Upper lobe of right lung (tissue), 1 donor: ENCODE data around the gene PIWIL1. TPM values are rescaled to one million over a fixed set of nuclear protein-coding genes. Genes with fewer than 3 reads are reported as not detected.

Experiments used
- ATAC-seq: fragments of 200-7000 bp; cut with Tn5 transposase; one replicate; pipeline ENCODE4 v1.9.1; 2020; ENCODE audit warnings: mild to moderate bottlenecking, moderate library complexity
- DNase-seq: peaks from one replicate; pipeline ENCODE4 v3.0.0-alpha.2; 2020
- H3K27ac ChIP-seq: fragments of 200-600 bp; one replicate; pipeline ENCODE4 v1.8.0; 2022
- H3K27me3 ChIP-seq: fragments of 200-600 bp; one replicate; pipeline ENCODE4 v1.8.0; 2022; ENCODE audit warnings: mild to moderate bottlenecking
- H3K36me3 ChIP-seq: fragments of 200-600 bp; one replicate; pipeline ENCODE4 v1.8.0; 2022
- H3K4me1 ChIP-seq: fragments of 200-600 bp; one replicate; pipeline ENCODE4 v1.8.0; 2022
- H3K4me3 ChIP-seq: fragments of 200-600 bp; one replicate; pipeline ENCODE4 v1.8.0; 2022; ENCODE audit warnings: mild to moderate bottlenecking
- H3K9me3 ChIP-seq: fragments of 200-600 bp; one replicate; pipeline ENCODE4 v1.8.0; 2022
- CTCF ChIP-seq: fragments of 200-600 bp; IDR thresholded peaks from one replicate; pipeline ENCODE4 v1.8.0; 2022; ENCODE audit warnings: antibody characterized with exemption
- intact Hi-C: fragments of 100-400 bp; cut with DNase I; formaldehyde crosslinking; loops from one replicate; pipeline ENCODE4 v1.11.0; 2022
- total RNA-seq: library from RNA; stranded (reverse); fragmentation: NEBNext Ultra II Directional; extraction: Animal tissue kit (Norgen Biotek cat#: 25700); gene quantifications from one replicate; pipeline ENCODE4 v1.2.1, GENCODE V29; 2021
- donor health status: DM: no; HTN: yes; CAD: no; lungs with severe emphysema.

The PIWIL1 gene
- total RNA-seq, 1 donor from 2014 or later: not detected

GRCh38 chr12:130354407-130354806 lies 16.7 kb downstream of the PIWIL1 start:
- Histone ChIP-seq H3K27me3 (peaks cover 28% of the 10 kb centered on the region), H3K27ac (no peak overlapping the region), H3K36me3 (no peaks in the 10 kb centered on the region), H3K9me3 (no peaks in the 10 kb centered on the region), H3K4me3 (no peak overlapping the region), H3K4me1 (no peaks in the 10 kb centered on the region)
- ATAC-seq (no peak), DNase-seq (no peak)
- TF ChIP-seq CTCF: no peak
- intact Hi-C loops: no loop called here

- Histone ChIP-seq H3K9me3 (no peaks in the 10 kb centered on the region), H3K36me3 (no peaks in the 10 kb centered on the region), H3K4me1 (no peaks in the 10 kb centered on the region), H3K27me3 (peaks cover 28% of the 10 kb centered on the region), H3K27ac (no peak overlapping the region), H3K4me3 (no peak overlapping the region)
- TF ChIP-seq CTCF: no peak
- DNase-seq (no peak), ATAC-seq (no peak)
- intact Hi-C loops: no loop called here
Observed at GRCh38 chr12:130356222-130356621, 18.5 kb downstream of the PIWIL1 start.

- Histone ChIP-seq H3K27me3 (peaks cover 27% of the 10 kb centered on the region), H3K4me1 (no peaks in the 10 kb centered on the region), H3K4me3 (no peak overlapping the region), H3K9me3 (no peaks in the 10 kb centered on the region), H3K36me3 (no peaks in the 10 kb centered on the region), H3K27ac (no peak overlapping the region)
- TF ChIP-seq CTCF: no peak
- no peak for DNase-seq
- ATAC-seq: peak; percentile 48
- intact Hi-C loops: no loop called here
Observed at GRCh38 chr12:130357241-130357640, 19.6 kb downstream of the PIWIL1 start.

- H3K27ac ChIP-seq: no peak overlapping the region
- no peak for TF ChIP-seq CTCF
- H3K9me3 ChIP-seq: no peaks in the 10 kb centered on the region
- DNase-seq: no peak
- no peak overlapping the region for H3K4me3 ChIP-seq
- no peaks in the 10 kb centered on the region for H3K36me3 ChIP-seq
- peaks cover 24% of the 10 kb centered on the region for H3K27me3 ChIP-seq
- no peaks in the 10 kb centered on the region for H3K4me1 ChIP-seq
- intact Hi-C loops: no loop called here
- ATAC-seq: no peak
Observed at GRCh38 chr12:130357729-130358330, 20.1 kb downstream of the PIWIL1 start.

GRCh38 chr12:130362060-130362459 lies 24.4 kb downstream of the PIWIL1 start:
- H3K9me3 ChIP-seq: no peaks in the 10 kb centered on the region
- ATAC-seq (no peak), DNase-seq (no peak)
- no peak overlapping the region for H3K4me3 ChIP-seq
- H3K27me3 ChIP-seq: peaks cover 21% of the 10 kb centered on the region
- intact Hi-C loops: no loop called here
- H3K36me3 ChIP-seq: no peaks in the 10 kb centered on the region
- no peak for TF ChIP-seq CTCF
- H3K4me1 ChIP-seq: no peaks in the 10 kb centered on the region
- no peak overlapping the region for H3K27ac ChIP-seq

- DNase-seq (no peak), ATAC-seq (no peak)
- H3K27ac ChIP-seq: no peak overlapping the region
- no peaks in the 10 kb centered on the region for H3K4me1 ChIP-seq
- no peaks in the 10 kb centered on the region for H3K36me3 ChIP-seq
- intact Hi-C loops: no loop called here
- H3K27me3 ChIP-seq: peaks cover 14% of the 10 kb centered on the region
- no peaks in the 10 kb centered on the region for H3K9me3 ChIP-seq
- no peak for TF ChIP-seq CTCF
- H3K4me3 ChIP-seq: no peak overlapping the region
Observed at GRCh38 chr12:130364578-130364977, 26.9 kb downstream of the PIWIL1 start.
